HG03378 (cell line): ENCODE measurements around the gene ASPSCR1.

Experiments used
- ATAC-seq: cut with Tn5 transposase; IDR thresholded peaks from one replicate; pipeline ENCODE4 v1.9.1; 2021; ENCODE audit warnings: mild to moderate bottlenecking, moderate library complexity; ENCODE audit not compliant: unreplicated experiment

ASPSCR1 gene

DNA sequence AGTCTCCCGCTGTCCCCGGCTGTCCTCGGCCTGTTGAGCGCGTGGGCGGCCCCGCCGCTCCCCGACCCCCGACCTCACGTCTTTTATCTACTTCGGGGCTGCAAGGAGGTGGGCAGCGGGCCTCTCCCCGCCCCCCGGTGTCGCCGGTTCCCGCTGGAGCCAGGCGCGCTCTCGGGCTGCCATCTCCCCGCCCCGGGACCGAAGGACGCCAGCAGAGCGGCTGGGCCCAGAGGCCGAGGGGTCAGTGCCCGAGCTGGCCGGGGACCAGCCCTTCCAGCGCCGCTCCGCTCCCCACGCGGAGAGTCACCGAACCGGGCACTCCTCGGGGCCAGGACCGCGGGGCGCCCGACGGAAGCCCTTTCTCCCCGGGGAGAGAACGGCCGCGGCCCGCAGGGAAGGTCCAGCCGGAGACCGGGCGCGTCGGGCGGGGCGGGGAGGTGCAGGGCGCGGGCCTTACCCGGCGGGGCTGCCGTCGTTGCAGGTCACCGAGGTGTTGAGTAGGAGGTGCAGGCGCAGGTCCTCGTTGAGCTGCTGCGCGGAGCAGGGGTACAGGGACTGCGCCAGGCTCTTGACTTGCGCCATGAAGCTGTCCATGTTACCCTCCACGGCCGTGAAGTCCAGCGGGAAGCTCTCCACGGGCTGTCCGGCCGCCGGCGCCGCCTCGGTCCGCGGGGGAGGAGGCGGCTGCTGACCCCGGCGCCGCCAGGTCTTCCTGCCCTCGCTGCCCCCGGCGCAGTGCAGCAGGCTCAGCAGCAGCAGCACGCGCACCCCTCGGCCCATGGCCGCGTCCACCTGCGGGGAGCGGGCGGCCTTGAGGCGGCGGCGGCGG, 17.1 kb upstream of the ASPSCR1 start:
- no peak for ATAC-seq

DNA sequence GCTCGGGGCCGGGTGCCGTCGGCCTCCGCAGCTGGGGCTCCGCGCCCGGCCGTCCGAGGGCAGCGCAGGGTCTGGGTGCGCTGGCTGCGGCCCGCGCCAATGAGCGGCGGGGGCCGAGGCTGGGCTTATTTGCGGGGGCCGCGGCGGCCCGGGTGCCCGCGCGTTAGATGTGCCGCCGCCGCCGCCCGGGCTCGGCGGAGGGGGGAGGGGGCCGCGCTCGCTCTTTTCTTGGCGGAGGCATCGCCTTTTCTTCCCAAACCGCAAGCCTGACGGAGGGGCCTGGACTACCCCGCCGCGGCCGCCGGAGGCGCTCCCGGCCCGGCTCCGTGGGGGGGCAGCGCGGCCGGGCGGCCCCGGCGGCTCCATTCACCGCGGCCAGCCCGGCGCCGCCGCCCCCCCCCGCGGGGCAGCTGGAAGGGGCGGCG, 16.3 kb upstream of the ASPSCR1 start, which contains the start of gene NOTUM:
Gene NOTUM (minus strand): TSS at position 101 of the 425 bp plus-strand sequence. CDS start 278 bp downstream, outside the sequence.
- no peak for ATAC-seq

DNA sequence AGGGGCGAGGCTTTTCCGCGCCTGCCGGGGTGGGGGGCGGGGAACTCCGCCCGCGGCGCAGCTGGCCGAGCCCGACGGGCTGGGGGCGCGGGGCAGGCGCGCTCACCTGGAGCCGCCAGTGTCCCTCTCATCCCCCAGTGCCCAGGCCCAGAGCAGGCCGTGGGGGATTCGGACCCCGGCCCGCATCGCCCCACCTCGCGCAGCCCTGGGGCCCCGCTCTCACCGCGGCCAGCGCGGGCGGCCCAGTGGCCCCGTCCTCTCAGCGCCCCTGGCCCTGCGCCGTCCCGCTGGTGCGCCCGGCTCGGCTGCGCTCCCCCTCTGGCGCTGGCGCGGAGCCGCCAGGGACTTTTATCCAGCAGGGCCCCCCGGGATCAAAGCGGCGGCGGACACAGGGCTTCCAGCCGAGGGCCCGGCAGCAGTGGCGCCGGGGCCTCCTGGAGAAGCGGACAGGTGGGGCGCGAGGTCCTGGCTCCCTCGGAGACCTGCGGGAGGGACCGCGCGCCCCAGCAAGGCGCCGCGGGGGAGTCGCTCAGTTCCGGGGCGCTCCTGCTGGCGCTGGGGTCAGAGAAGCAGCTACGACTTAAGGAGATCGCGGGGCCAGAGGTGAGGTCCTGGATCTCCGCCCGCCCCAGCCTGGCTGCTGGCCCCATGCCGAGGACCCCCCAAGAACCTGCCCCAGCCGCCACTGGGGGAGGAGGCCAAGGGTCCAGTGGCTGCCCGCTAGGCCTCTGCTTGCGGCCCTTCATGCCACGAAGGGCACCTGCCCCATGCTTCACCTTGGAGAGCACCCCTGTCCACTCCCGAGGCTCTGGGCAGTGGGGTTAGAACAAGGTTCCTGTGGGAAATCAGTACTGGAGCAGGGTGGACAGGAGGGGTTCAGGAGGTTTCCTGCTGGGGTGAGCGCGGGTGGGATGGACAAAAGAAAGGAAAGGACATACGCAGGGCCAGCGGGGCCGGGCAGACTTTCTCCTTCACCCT, 15.6 kb upstream of the ASPSCR1 start:
- no peak for ATAC-seq

DNA sequence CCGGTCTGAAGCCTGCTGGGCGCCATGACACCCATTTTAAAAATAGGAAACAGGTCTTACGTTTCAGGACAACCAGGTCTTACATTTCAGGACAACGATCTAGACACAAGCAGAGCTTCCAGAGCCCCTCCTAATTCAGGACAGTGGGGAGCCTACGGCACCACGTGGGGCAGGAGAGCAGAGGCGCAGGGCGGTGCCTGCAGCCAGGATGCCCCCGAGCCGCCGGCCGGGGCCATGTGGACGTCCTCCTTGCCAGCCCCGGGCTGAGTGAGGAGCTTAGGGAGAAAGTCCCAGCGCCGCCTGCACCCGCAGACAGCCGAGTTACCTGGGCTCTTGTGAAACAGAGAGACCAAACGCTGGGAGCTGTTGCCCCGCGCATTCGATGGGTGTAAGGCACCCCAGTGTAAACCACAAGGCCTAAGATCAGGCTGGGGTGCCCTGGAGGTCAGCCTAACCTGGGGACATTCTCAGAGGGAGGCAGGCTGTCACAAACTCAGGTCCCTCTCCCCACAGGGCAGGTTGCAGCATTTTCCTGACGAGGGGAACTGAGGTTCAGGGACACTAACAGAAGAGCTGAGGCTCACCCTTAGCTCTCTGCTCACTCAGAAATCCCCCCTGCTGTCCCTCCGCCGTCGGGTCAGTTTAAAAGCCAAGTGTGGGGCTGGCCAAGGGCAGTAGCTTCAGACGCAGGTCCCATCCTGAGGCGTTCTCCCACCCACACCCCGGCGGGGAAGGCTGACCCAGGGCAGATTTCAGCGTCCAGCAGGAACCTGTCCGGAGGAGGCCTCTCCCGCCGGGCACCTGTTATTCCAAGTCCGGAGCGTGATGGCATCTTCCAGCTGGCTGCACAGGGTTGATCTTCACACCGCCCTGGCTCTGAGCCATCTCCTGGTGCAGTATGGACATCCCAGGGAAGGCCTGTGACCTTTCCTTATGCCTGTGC, 14.7 kb upstream of the ASPSCR1 start:
- no peak for ATAC-seq

DNA sequence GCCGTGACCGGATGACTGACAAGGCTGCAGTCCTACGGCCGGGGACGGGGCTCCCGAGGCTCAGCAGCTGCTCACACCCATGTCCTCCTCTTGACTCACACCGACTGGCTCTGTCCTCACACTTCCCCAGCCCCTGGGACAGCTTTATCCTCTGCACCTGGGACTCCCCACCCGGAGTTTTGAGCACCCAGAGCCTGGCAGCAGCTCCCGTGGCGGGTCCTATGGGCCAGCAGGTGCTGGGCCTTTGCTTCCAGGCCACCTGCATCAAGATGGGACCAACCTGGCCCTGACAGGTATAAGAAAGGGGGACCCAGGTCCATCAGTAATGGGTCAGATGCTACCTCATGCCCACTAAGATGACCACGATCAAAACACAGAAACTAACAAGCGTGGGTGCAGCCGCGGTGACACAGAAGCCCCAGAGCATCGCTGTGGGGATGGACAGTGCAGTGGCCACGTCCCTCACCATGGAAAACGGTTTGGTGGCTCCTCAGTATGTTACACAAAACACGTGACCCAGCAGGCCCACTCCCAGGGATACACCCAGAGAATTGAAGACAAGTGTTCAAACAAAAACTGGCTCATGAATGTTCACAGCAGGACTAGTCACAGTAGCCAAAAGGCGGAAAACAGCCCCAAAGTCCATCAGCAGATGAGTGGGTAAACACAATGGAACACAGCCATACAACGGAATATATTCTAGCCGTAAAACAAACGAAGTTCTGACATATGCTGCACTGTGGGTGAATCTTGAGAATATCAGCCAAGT, 13.2 kb upstream of the ASPSCR1 start:
- ATAC-seq: no peak

DNA sequence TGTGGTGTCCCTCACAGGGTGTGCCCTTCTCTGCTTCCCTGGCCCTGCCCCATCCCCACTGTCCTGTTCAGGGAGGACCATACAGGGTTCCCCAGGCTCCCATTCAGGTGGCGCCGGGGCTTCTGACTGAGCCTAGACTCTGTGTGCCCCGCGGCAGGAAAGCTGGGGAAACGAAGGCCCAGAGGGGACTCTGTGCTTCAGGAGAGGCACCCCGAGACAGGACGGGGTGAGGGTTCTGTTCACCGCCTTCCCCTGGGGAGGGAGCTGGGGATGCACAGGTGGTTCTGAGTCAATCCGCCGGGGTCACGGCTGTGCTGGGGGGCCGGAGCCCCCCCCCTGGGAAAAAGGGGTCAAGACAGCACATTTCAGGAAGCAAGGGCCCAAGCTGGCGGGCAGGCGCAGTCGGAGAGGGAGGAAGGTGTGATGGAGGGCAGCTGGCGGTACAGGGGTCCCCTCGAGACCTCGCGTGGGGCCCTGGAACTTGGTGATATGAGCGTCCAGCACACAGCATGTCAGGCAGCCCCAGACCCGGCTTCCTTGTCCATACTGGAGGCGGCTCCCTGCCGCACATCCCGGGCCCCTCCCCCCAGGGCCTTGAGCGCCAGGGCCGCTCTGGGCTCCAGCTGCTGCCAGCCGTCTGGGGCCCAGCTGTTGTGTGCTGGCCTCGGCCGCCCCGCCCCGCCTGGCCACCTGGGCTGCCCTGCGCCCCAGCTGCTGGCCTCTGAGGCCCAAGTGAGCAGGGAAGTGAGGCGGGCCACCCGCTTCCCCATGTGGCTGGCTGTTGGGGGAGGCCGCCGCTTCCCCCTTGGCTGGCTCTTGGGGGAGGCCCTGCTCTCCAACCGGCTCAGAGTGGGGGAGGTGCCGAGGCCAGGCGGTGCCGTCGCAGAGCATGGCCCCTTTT, 10.8 kb upstream of the ASPSCR1 start:
- ATAC-seq: no peak

DNA sequence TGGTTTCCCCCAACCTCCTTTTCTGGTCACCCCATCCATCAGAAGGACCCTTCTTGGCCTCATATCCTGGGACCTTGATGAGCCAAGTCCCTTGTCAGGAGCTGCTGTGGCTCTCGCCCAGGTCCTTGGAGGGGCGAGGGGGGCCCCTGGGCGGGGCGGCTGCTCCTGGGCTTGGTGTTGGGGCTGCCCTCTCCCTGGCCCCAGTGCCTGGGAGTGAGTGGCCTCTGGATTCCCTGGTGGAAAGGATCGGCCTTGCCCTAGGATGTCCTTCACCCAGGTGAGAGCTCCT, 10.2 kb upstream of the ASPSCR1 start:
- ATAC-seq: no peak

DNA sequence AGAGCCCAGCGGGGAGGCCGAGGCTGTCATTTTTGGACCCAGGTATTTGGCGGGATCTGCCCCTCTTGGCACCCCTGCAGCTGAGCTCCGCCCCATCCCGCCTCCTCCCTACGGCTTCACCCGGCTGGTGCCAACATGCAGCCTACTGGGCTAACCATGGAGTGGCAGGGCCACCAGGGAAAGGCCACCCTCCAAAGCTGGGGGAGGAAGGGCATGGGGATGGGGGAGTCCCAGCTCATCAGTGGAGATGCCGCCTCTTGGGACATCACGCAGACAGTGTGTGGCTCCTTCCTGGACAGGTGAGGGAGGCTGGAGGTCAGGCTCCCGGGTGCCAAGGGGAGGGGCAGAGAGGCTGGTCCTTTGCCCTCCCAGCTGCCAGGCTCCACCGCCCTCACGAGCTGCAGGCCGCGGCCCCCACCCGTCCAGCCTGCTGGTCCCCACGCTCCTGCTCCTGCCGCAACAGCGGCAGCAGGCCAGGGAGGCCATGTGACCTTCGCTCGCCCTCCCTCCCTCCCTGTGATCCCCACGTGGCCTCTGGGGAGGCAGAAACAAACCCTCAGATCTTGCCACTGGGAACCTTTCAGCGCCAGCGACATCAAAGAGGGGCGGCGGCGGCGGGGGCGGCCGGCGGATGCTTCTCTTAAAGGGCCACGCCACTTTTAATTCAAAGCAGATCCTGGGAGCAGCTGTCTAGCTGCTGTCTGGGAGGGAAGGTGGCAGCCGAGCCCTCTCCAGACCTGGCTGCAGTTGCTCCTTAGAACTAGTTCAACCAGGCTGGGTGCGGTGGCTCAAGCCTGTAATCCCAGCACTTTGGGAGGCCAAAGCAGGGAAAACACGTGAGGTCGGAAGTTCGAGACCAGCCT, 9.7 kb upstream of the ASPSCR1 start:
- ATAC-seq: no peak

DNA sequence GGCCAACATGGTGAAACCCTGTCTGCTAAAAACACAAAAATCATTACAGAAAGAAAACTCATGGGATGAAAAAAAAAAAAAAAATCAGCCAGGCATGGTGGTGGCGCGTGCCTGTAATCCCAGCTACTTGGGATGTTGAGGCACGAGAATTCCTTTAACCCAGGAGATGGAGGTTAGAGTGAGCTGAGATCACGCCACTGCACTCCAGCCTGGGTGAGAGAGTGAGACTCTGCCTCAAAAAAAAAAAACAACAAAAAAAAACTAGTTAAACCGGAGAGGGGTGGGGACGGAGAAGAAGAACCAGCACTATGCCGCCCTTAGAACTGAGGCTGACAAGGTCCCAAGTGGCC, 9.1 kb upstream of the ASPSCR1 start:
- ATAC-seq: no peak

DNA sequence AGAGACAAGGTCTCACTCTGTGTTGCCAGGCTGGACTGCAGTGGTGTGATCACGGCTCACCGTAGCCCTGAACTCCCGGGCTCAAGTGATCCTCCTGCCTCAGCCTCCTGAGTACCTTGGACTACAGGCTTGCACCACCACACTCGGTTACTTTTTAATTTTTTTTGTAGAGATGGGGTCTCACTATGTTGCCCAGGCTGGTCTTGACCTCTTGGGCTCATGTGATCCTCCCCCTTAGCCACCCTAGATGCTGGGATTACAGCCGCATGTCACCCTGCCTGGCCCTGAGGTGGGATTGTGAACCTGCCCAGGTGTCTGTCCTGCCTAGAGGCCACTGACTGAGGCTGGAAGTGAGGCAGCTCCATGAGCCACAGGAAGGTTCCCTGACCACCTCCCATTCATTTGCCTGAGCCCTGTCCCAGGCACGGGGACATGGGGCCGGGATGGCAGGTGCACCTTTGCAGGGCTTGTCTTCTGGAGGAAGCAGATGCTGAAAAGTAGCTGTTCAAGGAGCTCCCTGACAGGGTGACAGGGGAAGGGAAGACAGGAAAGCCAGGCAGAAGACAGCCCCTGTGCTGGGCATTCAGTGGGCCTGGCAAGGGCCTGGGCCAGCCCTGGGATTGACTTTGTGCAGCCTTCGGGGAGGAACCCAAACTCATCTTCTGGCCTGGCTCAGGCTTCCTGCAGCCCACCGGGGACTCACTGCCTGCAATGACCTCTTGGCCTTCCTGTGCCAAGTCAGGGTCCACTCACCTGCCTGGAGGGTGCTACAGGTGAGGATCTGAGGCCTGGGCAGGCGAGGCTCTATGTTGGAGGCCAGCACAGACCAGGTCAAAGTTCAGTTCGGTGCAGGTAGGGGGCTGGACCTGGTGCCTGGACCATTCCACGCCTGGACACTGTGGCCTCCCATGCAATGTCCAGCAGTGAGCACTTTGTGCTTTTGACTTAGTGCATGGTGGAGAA, 8.3 kb upstream of the ASPSCR1 start:
- no peak for ATAC-seq

DNA sequence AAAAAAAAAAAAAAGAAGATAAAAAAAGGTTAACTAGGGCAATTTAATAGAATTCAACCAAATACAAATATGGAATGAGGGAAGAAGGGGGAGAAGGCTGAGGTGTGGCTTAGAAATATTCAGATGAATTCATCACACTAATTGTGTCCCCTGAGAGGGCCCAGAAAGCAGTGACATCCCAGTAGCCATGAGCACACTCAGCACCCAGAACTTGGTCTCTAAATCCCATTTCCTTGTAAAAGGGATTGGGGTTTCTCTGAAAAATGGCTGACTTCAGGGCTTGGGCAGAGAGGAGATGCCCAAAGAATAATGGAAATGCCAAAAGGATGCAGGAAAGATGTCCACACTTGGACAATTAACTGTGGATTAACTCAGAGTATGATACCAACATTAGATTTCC, 4.0 kb upstream of the ASPSCR1 start:
- ATAC-seq: no peak

DNA sequence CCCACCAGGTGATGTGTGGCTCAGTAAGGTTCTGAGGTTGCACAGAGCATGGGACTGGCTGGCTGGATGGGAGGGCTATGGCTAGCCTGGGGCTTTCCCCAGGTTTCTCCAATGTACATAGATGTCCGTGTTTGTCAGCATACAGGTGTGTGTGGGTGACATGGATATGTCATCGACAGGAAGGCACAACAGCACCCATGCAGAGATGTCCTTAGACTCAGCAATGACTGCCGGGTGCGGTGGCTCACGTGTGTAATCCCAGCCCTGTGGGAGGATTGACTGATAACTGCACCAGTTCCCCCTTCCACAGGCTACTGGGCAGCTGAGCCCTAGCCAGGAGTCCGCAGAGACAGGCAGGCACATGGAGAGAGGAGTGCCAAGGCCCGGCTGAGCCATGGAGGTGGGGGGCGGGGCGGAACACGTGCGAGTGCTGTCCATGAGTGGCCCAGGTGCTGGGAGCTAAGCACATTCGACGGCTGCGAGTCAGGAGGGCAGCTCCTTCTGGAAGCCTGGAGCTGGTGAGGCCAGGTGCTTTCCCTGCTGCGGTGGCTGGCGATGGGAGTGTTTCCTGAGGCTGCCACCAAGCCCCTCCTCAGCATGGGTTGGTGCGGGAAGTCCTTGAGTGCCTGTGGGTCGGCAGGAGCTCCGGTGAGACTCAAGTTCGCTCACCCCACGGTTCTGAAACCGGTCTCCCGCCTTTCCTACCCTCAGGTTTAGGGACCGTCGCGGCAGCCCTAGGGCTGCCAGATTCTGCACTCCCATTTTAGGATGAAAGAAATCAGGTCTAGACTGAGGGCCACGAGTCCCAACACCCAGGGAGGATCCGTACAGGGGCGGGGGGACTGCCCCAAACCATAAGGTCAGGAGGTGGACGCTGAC, 858 bp upstream of the ASPSCR1 start:
- ATAC-seq: peak; percentile 20

DNA sequence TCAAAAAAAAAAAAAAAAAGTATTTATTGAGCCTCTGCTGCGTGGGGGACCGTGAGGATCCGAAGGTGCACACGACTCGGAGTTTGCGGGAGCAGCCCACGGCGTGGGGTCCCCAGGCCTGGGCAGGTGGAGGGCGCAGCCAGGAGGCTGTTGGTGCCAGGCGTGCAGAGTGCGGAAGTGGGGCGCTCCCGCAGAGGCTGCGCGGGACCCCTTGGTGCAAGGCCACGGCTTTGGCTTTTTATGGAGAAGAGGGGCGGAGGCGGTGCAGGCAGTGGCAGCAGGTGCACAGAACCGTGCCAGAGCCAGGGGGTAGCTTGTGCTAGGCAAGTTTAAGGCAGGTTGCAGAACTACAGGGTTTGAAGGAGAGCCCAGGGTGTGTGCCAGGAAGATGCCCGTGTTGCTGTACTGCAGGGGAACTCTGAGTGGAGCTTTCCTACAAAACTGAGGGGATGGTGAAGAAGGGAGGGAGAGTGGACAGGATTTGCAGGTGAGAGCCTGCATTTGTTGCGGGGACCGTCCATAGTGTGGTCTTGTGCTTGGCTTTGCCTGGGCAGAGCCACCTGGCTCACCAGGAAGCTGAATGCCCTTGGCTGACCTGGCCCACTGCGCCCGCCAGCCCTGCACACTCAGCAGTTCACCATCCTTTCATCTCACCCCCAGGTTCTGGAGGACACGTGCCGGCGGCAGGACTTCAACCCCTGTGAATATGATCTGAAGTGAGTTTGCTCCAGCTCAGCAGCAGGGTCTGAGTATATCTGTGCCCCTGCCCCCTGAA, 1.3 kb downstream of the ASPSCR1 start:
- no peak for ATAC-seq

DNA sequence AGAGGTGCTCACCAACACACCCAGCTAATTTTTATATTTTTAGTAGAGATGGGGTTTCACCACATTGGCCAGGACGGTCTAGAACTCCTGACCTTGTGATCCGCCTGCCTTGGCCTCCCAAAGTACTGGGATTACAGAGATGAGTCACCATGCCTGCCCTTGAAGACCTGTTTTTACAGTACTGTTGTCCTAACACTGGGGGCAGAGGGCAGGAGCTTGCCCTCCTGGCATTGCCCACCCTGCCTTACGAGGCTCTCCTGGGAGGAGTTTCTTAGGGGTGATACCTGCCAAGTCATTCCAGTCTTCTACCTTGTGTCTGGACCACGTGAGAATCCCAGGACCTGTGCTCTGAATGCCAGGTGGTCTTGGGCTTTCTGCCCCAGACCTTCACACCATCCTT, 2.7 kb downstream of the ASPSCR1 start:
- no peak for ATAC-seq

DNA sequence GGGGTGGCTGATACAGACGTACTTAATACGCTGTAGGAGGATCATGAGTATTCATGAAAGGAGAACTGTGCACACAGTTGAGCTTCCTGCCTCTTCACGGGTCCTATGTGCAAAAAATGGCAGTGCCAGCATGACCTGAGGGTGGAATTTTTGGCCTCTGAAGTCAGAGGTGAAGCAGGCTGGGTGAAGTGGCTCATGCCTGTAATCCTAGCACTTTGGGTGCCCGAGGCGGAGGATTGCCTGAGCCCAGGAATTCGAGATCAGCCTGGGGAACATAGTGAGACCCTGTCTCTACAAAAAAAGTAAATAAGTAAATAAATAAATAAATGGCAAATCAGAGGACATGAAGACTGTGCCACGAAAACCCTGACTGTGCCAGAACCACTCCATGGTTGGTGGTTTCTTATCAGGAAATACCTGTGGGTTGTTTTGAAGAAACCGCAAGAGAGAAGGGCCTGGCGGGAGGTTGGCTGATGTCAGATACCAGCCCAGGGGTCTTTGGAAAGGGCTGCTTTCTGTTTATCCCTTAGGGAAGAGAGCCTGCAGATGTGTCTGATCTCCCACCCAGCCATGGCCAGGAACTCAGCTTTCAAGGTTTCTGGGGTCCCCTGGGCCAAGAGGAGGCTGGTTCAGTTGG, 3.4 kb downstream of the ASPSCR1 start:
- no peak for ATAC-seq
